Neural crest cell (in vitro differentiated cells): ENCODE results near the gene ZNF443. TPM values are rescaled to one million over a fixed set of nuclear protein-coding genes. Genes with fewer than 3 reads are reported as not detected.
"Not testable (repeated sequence)": the region's sequence is repeated elsewhere in the genome, so short reads cannot be mapped to it uniquely, and the experiment has no call there.

Experiments used
- DNase-seq: peaks from one replicate; pipeline ENCODE4 v3.0.0; 2021; ENCODE audit warnings: low read depth, mixed read lengths, low spot score
- H3K27ac Mint-ChIP-seq: one replicate; pipeline ENCODE4 v1.8.0; 2021; ENCODE audit warnings: mild to moderate bottlenecking, mixed read lengths; ENCODE audit not compliant: unreplicated experiment
- H3K27me3 Mint-ChIP-seq: 2 replicates; pipeline ENCODE4 v1.8.0; 2021; ENCODE audit warnings: low read depth, mild to moderate bottlenecking, mixed read lengths
- H3K36me3 Mint-ChIP-seq: 2 replicates; pipeline ENCODE4 v1.8.0; 2021; ENCODE audit warnings: low read depth, mild to moderate bottlenecking, mixed read lengths
- H3K4me1 Mint-ChIP-seq: 2 replicates; pipeline ENCODE4 v1.8.0; 2021; ENCODE audit warnings: mixed read lengths
- H3K4me3 Mint-ChIP-seq: one replicate; pipeline ENCODE4 v1.8.0; 2021; ENCODE audit warnings: mild to moderate bottlenecking, mixed read lengths
- H3K9me3 Mint-ChIP-seq: 2 replicates; pipeline ENCODE4 v1.8.0; 2021; ENCODE audit warnings: mixed read lengths
- total RNA-seq: library from RNA; stranded (reverse); gene quantifications from 2 replicates; pipeline ENCODE4 v1.2.1, GENCODE V29; 2021
- TF ChIP-seq, protein P1 (sequence below): fragments of 200-600 bp; sonication (generic); conservative IDR thresholded peaks from 2 replicates; pipeline ENCODE4 v1.5.0; 2021; ENCODE audit warnings: antibody characterized with exemption, mild to moderate bottlenecking

ZNF443 gene
- total RNA-seq, 1 donor from 2014 or later, result 9.9 TPM

DNA sequence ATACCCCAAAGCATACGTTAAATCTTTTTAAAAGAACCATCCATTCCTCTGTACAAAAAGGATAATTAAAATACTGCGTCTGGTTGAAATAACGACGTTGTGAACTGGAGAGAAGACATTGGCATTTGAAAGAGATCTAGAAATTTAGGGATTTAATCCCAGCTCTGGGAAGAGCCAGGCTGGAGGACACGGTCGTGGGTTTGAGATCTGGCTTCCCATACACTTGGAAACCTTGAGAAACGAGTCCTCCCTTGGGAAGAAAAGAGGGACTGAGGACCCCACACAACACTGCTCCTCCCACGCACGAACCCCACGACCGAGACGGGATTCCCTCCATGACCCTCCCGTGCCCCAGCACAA is 43.2 kb upstream of the ZNF443 start:
- Mint-ChIP-seq H3K4me3 (peak overlapping the region; percentile 94), H3K27ac (peak overlapping the region; percentile 93), H3K4me1 (peaks cover 35% of the 10 kb centered on the region), H3K36me3 (peaks cover 4% of the 10 kb centered on the region), H3K27me3 (no peaks in the 10 kb centered on the region), H3K9me3 (no peaks in the 10 kb centered on the region)
- TF ChIP-seq, protein P1, sequence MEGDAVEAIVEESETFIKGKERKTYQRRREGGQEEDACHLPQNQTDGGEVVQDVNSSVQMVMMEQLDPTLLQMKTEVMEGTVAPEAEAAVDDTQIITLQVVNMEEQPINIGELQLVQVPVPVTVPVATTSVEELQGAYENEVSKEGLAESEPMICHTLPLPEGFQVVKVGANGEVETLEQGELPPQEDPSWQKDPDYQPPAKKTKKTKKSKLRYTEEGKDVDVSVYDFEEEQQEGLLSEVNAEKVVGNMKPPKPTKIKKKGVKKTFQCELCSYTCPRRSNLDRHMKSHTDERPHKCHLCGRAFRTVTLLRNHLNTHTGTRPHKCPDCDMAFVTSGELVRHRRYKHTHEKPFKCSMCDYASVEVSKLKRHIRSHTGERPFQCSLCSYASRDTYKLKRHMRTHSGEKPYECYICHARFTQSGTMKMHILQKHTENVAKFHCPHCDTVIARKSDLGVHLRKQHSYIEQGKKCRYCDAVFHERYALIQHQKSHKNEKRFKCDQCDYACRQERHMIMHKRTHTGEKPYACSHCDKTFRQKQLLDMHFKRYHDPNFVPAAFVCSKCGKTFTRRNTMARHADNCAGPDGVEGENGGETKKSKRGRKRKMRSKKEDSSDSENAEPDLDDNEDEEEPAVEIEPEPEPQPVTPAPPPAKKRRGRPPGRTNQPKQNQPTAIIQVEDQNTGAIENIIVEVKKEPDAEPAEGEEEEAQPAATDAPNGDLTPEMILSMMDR, result no peak
- DNase-seq, result no peak

DNA sequence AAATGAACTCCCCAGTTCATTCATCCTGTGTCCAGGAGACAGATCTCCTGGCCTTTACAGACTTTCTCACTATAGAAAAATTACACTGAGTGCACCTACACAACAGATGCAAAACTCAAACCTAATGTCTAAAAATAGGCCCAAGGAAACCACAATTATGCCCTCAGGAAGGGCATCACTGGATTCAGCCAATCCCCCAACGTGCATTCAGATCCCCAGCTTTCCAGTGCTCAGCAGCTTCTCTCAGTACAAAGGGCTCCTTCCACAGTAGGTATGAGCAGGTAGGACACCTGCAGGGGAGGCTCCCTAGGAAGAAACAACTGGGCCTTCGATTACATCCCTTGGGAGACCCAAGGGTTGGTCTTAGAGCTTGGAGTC is 41.7 kb upstream of the ZNF443 start:
- Mint-ChIP-seq H3K36me3 (peaks cover 6% of the 10 kb centered on the region), H3K4me3 (peak overlapping the region; percentile 79), H3K27ac (no peak overlapping the region), H3K9me3 (no peaks in the 10 kb centered on the region), H3K27me3 (no peaks in the 10 kb centered on the region), H3K4me1 (peaks cover 35% of the 10 kb centered on the region)
- DNase-seq, result no peak
- TF ChIP-seq, protein P1, result no peak

DNA sequence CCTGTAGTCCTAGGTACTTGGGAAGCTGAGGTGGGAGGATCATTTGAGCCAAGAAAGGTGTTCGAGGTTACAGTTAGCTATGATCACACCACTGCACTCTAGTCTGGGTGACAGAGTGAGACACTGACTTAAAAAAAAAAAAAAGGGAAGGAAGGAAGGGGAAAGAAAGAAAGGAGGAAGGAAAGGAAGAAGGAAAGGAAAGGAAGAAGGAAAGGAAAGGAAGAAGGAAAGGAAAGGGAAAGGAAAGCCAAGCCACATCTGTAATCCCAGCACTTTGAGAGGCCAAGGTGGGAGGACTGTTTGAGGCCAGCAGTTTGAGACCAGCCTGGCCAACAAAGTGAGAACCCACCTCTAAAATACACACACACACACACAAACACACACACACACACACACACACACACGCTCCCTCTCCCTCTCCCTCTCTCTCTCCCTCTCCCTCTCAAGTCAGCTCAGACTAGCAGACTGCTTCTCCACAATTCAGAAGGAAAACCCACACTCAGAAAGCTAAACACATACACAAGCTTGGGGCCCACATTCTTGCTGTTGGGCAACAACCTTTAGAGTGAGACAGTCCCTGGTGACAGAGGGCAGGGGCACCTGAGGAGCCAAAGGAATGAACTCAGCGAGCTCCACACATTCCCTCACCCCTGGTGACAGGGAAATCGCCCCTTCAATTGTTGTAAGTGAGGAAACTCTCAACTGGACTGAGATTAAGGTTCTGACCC is 41.1 kb upstream of the ZNF443 start:
- H3K27me3 Mint-ChIP-seq, result no peaks in the 10 kb centered on the region
- H3K27ac Mint-ChIP-seq, result no peak overlapping the region
- peaks cover 6% of the 10 kb centered on the region for H3K36me3 Mint-ChIP-seq

DNA sequence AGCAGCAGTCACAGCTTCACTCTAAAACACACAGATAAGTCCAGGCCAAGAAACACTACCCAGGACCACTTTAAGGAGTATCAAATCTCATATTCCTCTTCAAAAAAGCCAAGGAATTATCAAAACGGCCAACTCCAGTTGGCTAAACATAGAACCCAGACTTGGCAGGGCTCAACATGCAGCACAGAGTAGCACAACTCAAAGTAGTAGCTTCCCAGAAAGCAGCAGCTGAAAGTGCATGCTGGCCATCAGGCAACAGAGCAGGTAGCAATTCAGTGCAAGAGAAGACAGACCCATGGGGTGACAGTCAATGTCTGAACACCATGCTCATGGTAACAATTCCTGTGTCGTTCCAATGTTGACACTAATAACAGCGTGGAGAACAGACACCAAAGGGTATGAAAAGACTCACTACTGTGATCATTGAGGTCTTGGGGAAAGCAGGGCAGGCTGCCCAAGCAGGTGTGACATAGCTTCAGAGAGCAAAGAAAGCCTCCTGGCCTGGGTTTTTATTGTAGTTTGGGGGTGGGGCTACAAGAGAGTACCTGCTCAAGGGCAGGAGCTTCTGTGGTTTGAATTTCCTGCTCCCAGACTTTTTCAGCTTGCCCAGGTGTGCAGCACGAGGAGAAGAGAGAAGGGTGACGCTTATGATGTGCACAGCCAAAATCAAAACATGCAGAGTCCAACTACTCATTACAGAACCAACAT is 37.6 kb upstream of the ZNF443 start:
- Mint-ChIP-seq H3K36me3 (peaks cover 24% of the 10 kb centered on the region), H3K9me3 (peaks cover 12% of the 10 kb centered on the region), H3K4me3 (peak overlapping the region; percentile 28), H3K4me1 (peaks cover 16% of the 10 kb centered on the region), H3K27ac (no peak overlapping the region), H3K27me3 (no peaks in the 10 kb centered on the region)
- TF ChIP-seq, protein P1, result no peak
- DNase-seq, result no peak

More for the DNA sequence above, 41.1 kb upstream of the ZNF443 start:
- Mint-ChIP-seq H3K4me1 (peaks cover 35% of the 10 kb centered on the region), H3K9me3 (no peaks in the 10 kb centered on the region), H3K4me3 (peak overlapping the region; percentile 79)
- TF ChIP-seq, protein P1, result no peak
- no peak for DNase-seq

DNA sequence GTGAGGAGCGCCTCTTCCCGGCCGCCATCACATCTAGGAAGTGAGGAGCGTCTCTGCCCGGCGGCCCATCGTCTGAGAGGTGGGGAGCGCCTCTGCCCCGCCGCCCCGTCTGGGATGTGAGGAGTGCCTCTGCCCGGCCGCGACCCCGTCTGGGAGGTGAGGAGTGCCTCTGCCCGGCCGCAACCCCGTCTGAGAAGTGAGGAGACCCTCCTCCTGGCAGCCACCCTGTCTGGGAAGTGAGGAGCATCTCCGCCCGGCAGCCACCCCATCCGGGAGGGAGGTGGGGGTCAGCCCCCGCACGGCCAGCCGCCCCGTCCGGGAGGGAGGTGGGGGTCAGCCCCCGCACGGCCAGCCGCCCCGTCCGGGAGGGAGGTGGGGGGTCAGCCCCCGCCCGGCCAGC is 26.8 kb upstream of the ZNF443 start:
- Mint-ChIP-seq H3K9me3 (peaks cover 26% of the 10 kb centered on the region), H3K36me3 (peaks cover 64% of the 10 kb centered on the region)
- not testable (repeated sequence) for DNase-seq, H3K4me3 Mint-ChIP-seq, H3K4me1 Mint-ChIP-seq, H3K27me3 Mint-ChIP-seq, H3K27ac Mint-ChIP-seq

DNA sequence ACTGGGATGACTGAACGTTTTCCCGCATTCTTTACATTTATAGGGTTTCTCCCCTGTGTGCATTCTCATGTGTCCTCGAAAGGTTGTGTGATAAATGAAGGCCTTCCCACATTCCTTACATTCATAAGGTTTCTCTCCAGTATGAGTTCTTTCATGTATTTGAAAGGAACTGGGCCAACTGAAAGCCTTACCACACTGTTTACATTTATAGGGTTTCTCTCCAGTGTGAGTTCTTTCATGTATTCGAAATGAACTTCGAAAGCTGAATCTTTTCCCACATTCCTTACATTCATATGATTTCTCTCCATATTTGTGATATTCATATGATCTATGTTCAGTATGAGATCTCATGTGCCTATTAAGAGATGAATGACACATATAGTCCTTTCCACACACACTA is 24.4 kb upstream of the ZNF443 start:
- Mint-ChIP-seq H3K4me3 (no peak overlapping the region), H3K27ac (no peak overlapping the region), H3K4me1 (no peaks in the 10 kb centered on the region), H3K36me3 (peaks cover 71% of the 10 kb centered on the region), H3K9me3 (peaks cover 19% of the 10 kb centered on the region), H3K27me3 (no peaks in the 10 kb centered on the region)
- DNase-seq, result no peak
- TF ChIP-seq, protein P1, result no peak
